HCEC 1CT (cell line): ENCODE measurements around the gene NLRP14.
A peak's percentile ranks its signal among the peaks of the same experiment; 100 is the strongest.

Experiments
- DNase-seq: peaks from one replicate; pipeline ENCODE4 v3.0.0-alpha.2; 2017

The NLRP14 gene

GRCh38 chr11:7020183-7020917, at the start of gene NLRP14, which contains the start of gene ZNF214:
TSS of gene NLRP14 (plus strand) at chr11:7020479. CDS start at chr11:7038587, 18,108 bp downstream.
TSS of gene ZNF214 (minus strand) at chr11:7020346. CDS start at chr11:7002835, 17,511 bp downstream.
- DNase-seq, result peak; percentile 93

- DNase-seq, result peak; percentile 48
These were observed 40.9 kb upstream of the NLRP14 start for GRCh38 chr11:6979365-6979764.

GRCh38 chr11:6986487-6986886, 33.8 kb upstream of the NLRP14 start:
- no peak for DNase-seq

- peak; percentile 34 for DNase-seq
These were observed 31.8 kb upstream of the NLRP14 start for GRCh38 chr11:6988506-6988905.

- DNase-seq, result no peak
These were observed 29.1 kb upstream of the NLRP14 start for GRCh38 chr11:6991227-6991626.

GRCh38 chr11:6992026-6992425, 28.3 kb upstream of the NLRP14 start:
- peak; percentile 40 for DNase-seq

GRCh38 chr11:6992457-6993417, 27.5 kb upstream of the NLRP14 start:
- DNase-seq, result peak; percentile 97

GRCh38 chr11:6995703-6996102, 24.6 kb upstream of the NLRP14 start:
- DNase-seq, result peak; percentile 10

GRCh38 chr11:7004482-7004881, 15.8 kb upstream of the NLRP14 start:
- DNase-seq, result peak; percentile 76

- DNase-seq, result no peak
These were observed 6.2 kb upstream of the NLRP14 start for GRCh38 chr11:7014118-7014517.

GRCh38 chr11:7016011-7016410, 4.3 kb upstream of the NLRP14 start:
- DNase-seq, result no peak

GRCh38 chr11:7019500-7020182, 638 bp upstream of the NLRP14 start:
- peak; percentile 9 for DNase-seq

GRCh38 chr11:7021318-7021717, 1.0 kb downstream of the NLRP14 start:
- DNase-seq, result no peak

- no peak for DNase-seq
These were observed 7.9 kb downstream of the NLRP14 start for GRCh38 chr11:7028141-7028540.

- DNase-seq, result no peak
These were observed 10.6 kb downstream of the NLRP14 start for GRCh38 chr11:7030836-7031235.

- no peak for DNase-seq
These were observed 11.2 kb downstream of the NLRP14 start for GRCh38 chr11:7031471-7031871.

GRCh38 chr11:7032692-7033091, 12.4 kb downstream of the NLRP14 start:
- DNase-seq, result no peak

GRCh38 chr11:7034019-7034418, 13.7 kb downstream of the NLRP14 start:
- no peak for DNase-seq

GRCh38 chr11:7046474-7047175, 26.3 kb downstream of the NLRP14 start:
- DNase-seq, result peak; percentile 61

- no peak for DNase-seq
These were observed 29.9 kb downstream of the NLRP14 start for GRCh38 chr11:7050191-7050590.

GRCh38 chr11:7056828-7057513, 36.7 kb downstream of the NLRP14 start:
- peak; percentile 19 for DNase-seq

GRCh38 chr11:7057641-7058040, 37.4 kb downstream of the NLRP14 start:
- DNase-seq, result no peak
